Breast epithelium (tissue), 3 donors: ENCODE results near the gene MEOX2.

Experiments
- POLR2AphosphoS5 ChIP-seq, 3 donors: sonication (generic); formaldehyde crosslinking; IDR thresholded peaks; one replicate each; pipeline ENCODE4 v1.6.1; 2017; ENCODE audit warnings: antibody characterized with exemption in 3 of 3
- TF ChIP-seq, protein P1 (sequence below), 3 donors: fragments of 450-650 bp; IDR thresholded peaks; one replicate each; pipeline ENCODE4 v1.5.1; 2016 to 2017; ENCODE audit warnings: antibody characterized with exemption in 3 of 3, mild to moderate bottlenecking in 3 of 3, moderate library complexity in 3 of 3

DNA sequence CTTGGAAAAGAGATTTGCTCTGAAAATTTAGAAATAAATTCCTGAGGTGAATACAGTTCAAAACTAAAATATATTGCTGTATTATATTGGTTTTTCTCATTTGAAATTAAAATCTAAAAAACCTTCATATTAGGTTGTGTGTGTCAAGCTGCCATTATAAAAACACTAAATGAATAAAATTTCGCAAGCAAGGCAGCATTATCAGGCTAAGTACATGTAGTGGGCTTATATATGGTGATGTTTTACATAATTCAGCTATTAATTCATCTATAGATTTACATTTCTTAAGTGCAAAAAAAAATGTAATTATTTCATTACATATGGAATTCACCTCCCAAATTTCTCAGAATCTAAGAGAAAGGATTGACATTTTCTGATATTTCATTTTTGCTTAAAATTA, 5.3 kb downstream of the MEOX2 start:
- TF ChIP-seq, protein P1, sequence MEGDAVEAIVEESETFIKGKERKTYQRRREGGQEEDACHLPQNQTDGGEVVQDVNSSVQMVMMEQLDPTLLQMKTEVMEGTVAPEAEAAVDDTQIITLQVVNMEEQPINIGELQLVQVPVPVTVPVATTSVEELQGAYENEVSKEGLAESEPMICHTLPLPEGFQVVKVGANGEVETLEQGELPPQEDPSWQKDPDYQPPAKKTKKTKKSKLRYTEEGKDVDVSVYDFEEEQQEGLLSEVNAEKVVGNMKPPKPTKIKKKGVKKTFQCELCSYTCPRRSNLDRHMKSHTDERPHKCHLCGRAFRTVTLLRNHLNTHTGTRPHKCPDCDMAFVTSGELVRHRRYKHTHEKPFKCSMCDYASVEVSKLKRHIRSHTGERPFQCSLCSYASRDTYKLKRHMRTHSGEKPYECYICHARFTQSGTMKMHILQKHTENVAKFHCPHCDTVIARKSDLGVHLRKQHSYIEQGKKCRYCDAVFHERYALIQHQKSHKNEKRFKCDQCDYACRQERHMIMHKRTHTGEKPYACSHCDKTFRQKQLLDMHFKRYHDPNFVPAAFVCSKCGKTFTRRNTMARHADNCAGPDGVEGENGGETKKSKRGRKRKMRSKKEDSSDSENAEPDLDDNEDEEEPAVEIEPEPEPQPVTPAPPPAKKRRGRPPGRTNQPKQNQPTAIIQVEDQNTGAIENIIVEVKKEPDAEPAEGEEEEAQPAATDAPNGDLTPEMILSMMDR (IDR thresholded peaks at IDR 0.05): no peak
- TF ChIP-seq POLR2AphosphoS5 (IDR thresholded peaks at IDR 0.05): no peak
